ENCODE data around the gene RIOX2. TPM values are rescaled to one million over a fixed set of nuclear protein-coding genes. Genes with fewer than 3 reads are reported as not detected.

RIOX2 gene
- total RNA-seq, 1 donor from 2014 or later = 26.5 TPM

DNA sequence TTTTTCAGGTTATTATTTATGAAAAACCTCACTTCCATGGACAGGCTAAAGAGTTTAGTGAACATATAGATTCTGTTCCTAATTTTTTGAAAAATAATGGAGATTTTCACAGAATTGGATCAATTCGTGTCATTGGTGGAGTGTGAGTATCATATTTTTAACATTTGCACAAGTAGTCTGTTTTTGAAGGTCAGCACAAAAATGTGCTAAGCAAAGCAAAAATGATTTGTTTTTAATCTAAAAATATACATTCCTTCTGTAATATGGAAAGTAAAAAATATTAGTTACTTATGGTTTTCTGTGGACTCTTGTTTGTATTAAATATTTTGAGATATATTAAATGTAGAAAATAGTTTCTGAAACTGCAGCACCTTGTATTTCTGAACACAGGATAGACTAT, 79.4 kb downstream of the RIOX2 start:
- no peak for DNase-seq (ENCODE audit: low spot score)
- no peak overlapping the region for H3K4me3 Mint-ChIP-seq (ENCODE audit: unreplicated experiment)
- H3K36me3 Mint-ChIP-seq (ENCODE audit: low read depth) = peaks cover 13% of the 10 kb centered on the region
- TF ChIP-seq, protein P1, sequence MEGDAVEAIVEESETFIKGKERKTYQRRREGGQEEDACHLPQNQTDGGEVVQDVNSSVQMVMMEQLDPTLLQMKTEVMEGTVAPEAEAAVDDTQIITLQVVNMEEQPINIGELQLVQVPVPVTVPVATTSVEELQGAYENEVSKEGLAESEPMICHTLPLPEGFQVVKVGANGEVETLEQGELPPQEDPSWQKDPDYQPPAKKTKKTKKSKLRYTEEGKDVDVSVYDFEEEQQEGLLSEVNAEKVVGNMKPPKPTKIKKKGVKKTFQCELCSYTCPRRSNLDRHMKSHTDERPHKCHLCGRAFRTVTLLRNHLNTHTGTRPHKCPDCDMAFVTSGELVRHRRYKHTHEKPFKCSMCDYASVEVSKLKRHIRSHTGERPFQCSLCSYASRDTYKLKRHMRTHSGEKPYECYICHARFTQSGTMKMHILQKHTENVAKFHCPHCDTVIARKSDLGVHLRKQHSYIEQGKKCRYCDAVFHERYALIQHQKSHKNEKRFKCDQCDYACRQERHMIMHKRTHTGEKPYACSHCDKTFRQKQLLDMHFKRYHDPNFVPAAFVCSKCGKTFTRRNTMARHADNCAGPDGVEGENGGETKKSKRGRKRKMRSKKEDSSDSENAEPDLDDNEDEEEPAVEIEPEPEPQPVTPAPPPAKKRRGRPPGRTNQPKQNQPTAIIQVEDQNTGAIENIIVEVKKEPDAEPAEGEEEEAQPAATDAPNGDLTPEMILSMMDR (IDR thresholded peaks at IDR 0.05) = no peak
- H3K9me3 Mint-ChIP-seq (ENCODE audit: low read depth) = no peaks in the 10 kb centered on the region
- H3K4me1 Mint-ChIP-seq (ENCODE audit: low read depth) = no peaks in the 10 kb centered on the region
- H3K27ac Mint-ChIP-seq (ENCODE audit: unreplicated experiment) = no peak overlapping the region
- H3K27me3 Mint-ChIP-seq (ENCODE audit: low read depth) = no peaks in the 10 kb centered on the region

Other genes with a start within 250 kb of the RIOX2 start
- gene ARL6, start 207.7 kb downstream of the RIOX2 start, total RNA-seq = 4.5 to 8.0 TPM (median 4.7 TPM) in 3 replicates
- gene CRYBG3, start 150.4 kb downstream of the RIOX2 start, total RNA-seq = 15.5 to 17.7 TPM (median 15.6 TPM) in 3 replicates
- not detected in 3 replicates for gene GABRR3, start 62.9 kb upstream of the RIOX2 start, total RNA-seq
- not detected in 3 replicates for gene OR5AC2, start 114.7 kb upstream of the RIOX2 start, total RNA-seq
- gene OR5H1, start 158.3 kb upstream of the RIOX2 start, total RNA-seq = not detected in 3 replicates
- not detected in 3 replicates for gene OR5H14, start 175.0 kb upstream of the RIOX2 start, total RNA-seq
- not detected in 3 replicates for gene OR5H15, start 194.3 kb upstream of the RIOX2 start, total RNA-seq